ENCODE results near the gene DHRS2.

- TF ChIP-seq CTCF (IDR thresholded peaks at IDR 0.05) (no peak), POLR2A (IDR thresholded peaks at IDR 0.05) (no peak), POLR2AphosphoS5 (IDR thresholded peaks at IDR 0.05) (no peak), EP300 (IDR thresholded peaks at IDR 0.05) (no peak)
Measured at GRCh38 chr14:23629832-23630396, 6.2 kb upstream of the DHRS2 start.

All from stomach (tissue), 4 donors.